Neuronal stem cell (in vitro differentiated cells): Measurements from ENCODE around the gene KRTAP10-1.
A peak's percentile ranks its signal among the peaks of the same experiment; 100 is the strongest.

Experiments used
- DNase-seq: peaks from one replicate; pipeline ENCODE4 v3.0.0-alpha.2; 2013; ENCODE audit warnings: low spot score
- H2AFZ ChIP-seq: one replicate; pipeline ENCODE4 v1.6.1; 2013; ENCODE audit warnings: mild to moderate bottlenecking, low read length, inconsistent platforms
- H2AK5ac ChIP-seq: 2 replicates; pipeline ENCODE4 v1.6.1; 2013; ENCODE audit warnings: low read depth, mild to moderate bottlenecking, inconsistent platforms, low read length, moderate library complexity, mixed read lengths
- H2BK120ac ChIP-seq: 2 replicates; pipeline ENCODE4 v1.6.1; 2013; ENCODE audit warnings: low read depth, mild to moderate bottlenecking, inconsistent platforms, low read length, moderate library complexity, mixed read lengths
- H2BK12ac ChIP-seq: one replicate; pipeline ENCODE4 v1.6.1; 2013; ENCODE audit warnings: low read length, inconsistent platforms
- H2BK15ac ChIP-seq: 2 replicates; pipeline ENCODE4 v1.6.1; 2013; ENCODE audit warnings: mild to moderate bottlenecking, low read length, inconsistent platforms, mixed read lengths
- H2BK5ac ChIP-seq: one replicate; pipeline ENCODE4 v1.6.1; 2013; ENCODE audit warnings: inconsistent platforms, mild to moderate bottlenecking, low read length, moderate library complexity
- H3K14ac ChIP-seq: one replicate; pipeline ENCODE4 v1.6.1; 2013; ENCODE audit warnings: low read length, inconsistent platforms
- H3K18ac ChIP-seq: 2 replicates; pipeline ENCODE4 v1.6.1; 2013; ENCODE audit warnings: low read length, inconsistent platforms
- H3K23ac ChIP-seq: 2 replicates; pipeline ENCODE4 v1.6.1; 2013; ENCODE audit warnings: low read depth, mild to moderate bottlenecking, mixed read lengths, low read length, inconsistent platforms; ENCODE audit not compliant: poor library complexity
- H3K27ac ChIP-seq: replicated peaks from 3 replicates; pipeline ENCODE4 v1.5.1; 2013; ENCODE audit warnings: low read length, inconsistent platforms
- H3K27me3 ChIP-seq, 3 experiments: 2 replicates each; pipeline ENCODE4 v1.6.1; 2013; ENCODE audit warnings: low read length in 3 of 3, mild to moderate bottlenecking in 2 of 3, inconsistent platforms in 1 of 3, low read depth in 1 of 3, mixed read lengths in 1 of 3, moderate library complexity in 1 of 3; ENCODE audit not compliant: control insufficient read depth in 3 of 3, insufficient read depth in 3 of 3
- H3K36me3 ChIP-seq, 2 donors: replicated peaks in 1 of 2; 2 replicates each; pipeline ENCODE4 v1.6.1; 2013; ENCODE audit warnings: low read length in 2 of 2; ENCODE audit not compliant: control insufficient read depth in 2 of 2, insufficient read depth in 2 of 2
- H3K4ac ChIP-seq: 2 replicates; pipeline ENCODE4 v1.6.1; 2013; ENCODE audit warnings: inconsistent platforms, mild to moderate bottlenecking, low read length, moderate library complexity
- H3K4me1 ChIP-seq, 2 donors: 1 replicate in 1 of 2; 2 replicates in 1 of 2; pipeline ENCODE4 v1.6.1; 2013; ENCODE audit warnings: low read length in 2 of 2, low read depth in 1 of 2; ENCODE audit not compliant: control insufficient read depth in 2 of 2, insufficient read depth in 1 of 2
- H3K4me2 ChIP-seq: one replicate; pipeline ENCODE4 v1.6.1; 2013; ENCODE audit warnings: mild to moderate bottlenecking, low read length, inconsistent platforms; ENCODE audit not compliant: insufficient read depth, poor library complexity, severe bottlenecking
- H3K4me3 ChIP-seq, 2 donors: 2 replicates each; pipeline ENCODE4 v1.5.1; 2013; ENCODE audit warnings: low read length in 2 of 2, mild to moderate bottlenecking in 2 of 2, inconsistent platforms in 1 of 2, moderate library complexity in 1 of 2
- H3K79me1 ChIP-seq: one replicate; pipeline ENCODE4 v1.6.1; 2013; ENCODE audit warnings: low read depth, mild to moderate bottlenecking, inconsistent platforms, low read length, moderate library complexity
- H3K9ac ChIP-seq: one replicate; pipeline ENCODE4 v1.6.1; 2013; ENCODE audit warnings: mild to moderate bottlenecking, low read depth, low read length, inconsistent platforms; ENCODE audit not compliant: poor library complexity
- H3K9me3 ChIP-seq, 2 donors: replicated peaks in 1 of 2; 2 replicates each; pipeline versions ENCODE3 to v1.6.1; 2013; ENCODE audit warnings: low read length in 2 of 2, mild to moderate bottlenecking in 2 of 2, inconsistent platforms in 1 of 2, low read depth in 1 of 2, mixed read lengths in 1 of 2, moderate library complexity in 1 of 2; ENCODE audit not compliant: control insufficient read depth in 2 of 2, insufficient read depth in 1 of 2
- H4K8ac ChIP-seq: one replicate; pipeline ENCODE4 v1.6.1; 2013; ENCODE audit warnings: low read depth, mild to moderate bottlenecking, inconsistent platforms, low read length, moderate library complexity
- H4K91ac ChIP-seq: one replicate; pipeline ENCODE4 v1.6.1; 2013; ENCODE audit warnings: low read length, low read depth, mild to moderate bottlenecking, inconsistent platforms; ENCODE audit not compliant: poor library complexity
- WGBS, 2 donors: extraction: QIAGEN DNeasy Blood & Tissue Kit; methylation state at CpG; one replicate each; pipeline ENCODE4 v1.1.7; 2013; ENCODE audit warnings: missing lambda C conversion rate in 2 of 2, mixed read lengths in 1 of 2; ENCODE audit not compliant: insufficient read length in 2 of 2, insufficient replicate concordance in 1 of 2; ENCODE audit errors: extremely low coverage in 2 of 2; 5-methylcytosine and 5-hydroxymethylcytosine counted together

The KRTAP10-1 gene

DNA sequence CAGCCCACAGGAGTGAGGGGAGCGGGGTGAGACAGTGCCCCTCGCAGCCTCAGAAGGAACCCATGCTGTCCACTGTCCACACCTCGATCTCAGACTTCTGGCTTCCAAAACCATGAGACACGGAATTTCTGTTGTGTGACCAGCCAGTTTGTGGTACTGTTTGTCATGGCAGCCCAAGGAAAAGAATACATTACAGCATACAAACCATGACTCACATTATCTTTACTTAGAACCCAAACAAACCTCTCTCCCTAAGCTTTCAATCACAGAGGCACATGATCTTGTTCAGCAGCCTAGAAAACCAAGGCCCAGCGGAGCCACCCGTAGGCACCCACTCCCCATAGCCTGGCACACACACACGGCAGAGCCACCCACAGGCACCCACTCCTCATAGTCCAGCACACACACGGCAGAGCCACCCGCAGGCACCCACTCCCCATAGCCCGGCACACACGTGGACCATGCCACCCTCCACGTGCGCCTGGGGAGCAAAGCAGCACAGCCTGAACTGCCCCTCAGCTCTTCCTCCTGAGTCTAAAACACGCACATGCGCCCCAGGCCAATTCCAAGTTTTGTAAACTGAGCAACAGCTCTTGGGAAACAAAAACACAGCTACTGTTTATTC lies 33.1 kb upstream of the KRTAP10-1 start:
- Histone ChIP-seq H3K4ac (no peak overlapping the region), H3K4me1 (peaks cover 0 to 5% of the 10 kb centered on the region in 2 donors), H2AFZ (no peak overlapping the region), H4K8ac (peak overlapping the region; percentile 32), H3K9me3 (peaks cover 12 to 13% of the 10 kb centered on the region in 2 donors), H3K18ac (peak overlapping the region; percentile 46), H3K14ac (no peak overlapping the region), H2BK5ac (no peak overlapping the region), H3K27me3 (no peaks in the 10 kb centered on the region), H3K23ac (peak overlapping the region; percentile 22), H2AK5ac (peak overlapping the region; percentile 82), H2BK12ac (peak overlapping the region; percentile 82), H2BK15ac (peak overlapping the region; percentile 45), H3K4me3 (no peak overlapping the region), H3K79me1 (no peaks in the 10 kb centered on the region), H3K4me2 (no peak overlapping the region), H2BK120ac (no peak overlapping the region), H3K36me3 (no peaks in the 10 kb centered on the region), H3K27ac (no peak overlapping the region), H3K9ac (no peak overlapping the region), H4K91ac (no peak overlapping the region)
- no CpG with 5 or more reads among the region's 15 CpGs for WGBS, 2 donors
- DNase-seq, result no peak

- no peaks in the 10 kb centered on the region for H3K27me3 ChIP-seq
- peak overlapping the region; percentile 6 for H2AK5ac ChIP-seq
- H4K8ac ChIP-seq, result no peak overlapping the region
- no peaks in the 10 kb centered on the region for H3K36me3 ChIP-seq
- H3K18ac ChIP-seq, result peak overlapping the region; percentile 9
- no peak overlapping the region for H2BK5ac ChIP-seq
- no CpG with 5 or more reads among the region's 40 CpGs for WGBS, 2 donors
- H2AFZ ChIP-seq, result no peak overlapping the region
- no peak overlapping the region for H3K23ac ChIP-seq
- H3K4me2 ChIP-seq, result no peak overlapping the region
- no peak overlapping the region for H2BK120ac ChIP-seq
- no peak overlapping the region for H3K4ac ChIP-seq
- peaks cover 8 to 13% of the 10 kb centered on the region in 2 donors for H3K9me3 ChIP-seq
- H3K79me1 ChIP-seq, result no peaks in the 10 kb centered on the region
- no peak overlapping the region for H3K9ac ChIP-seq
- H4K91ac ChIP-seq, result no peak overlapping the region
- DNase-seq, result no peak
- H3K4me1 ChIP-seq, result peaks cover 0 to 5% of the 10 kb centered on the region in 2 donors
- no peak overlapping the region for H3K27ac ChIP-seq
- H3K14ac ChIP-seq, result no peak overlapping the region
- H3K4me3 ChIP-seq, result no peak overlapping the region
- H2BK15ac ChIP-seq, result peak overlapping the region; percentile 50
- no peak overlapping the region for H2BK12ac ChIP-seq
Measured at GRCh38 chr21:44571844-44572782, 32.1 kb upstream of the KRTAP10-1 start.

DNA sequence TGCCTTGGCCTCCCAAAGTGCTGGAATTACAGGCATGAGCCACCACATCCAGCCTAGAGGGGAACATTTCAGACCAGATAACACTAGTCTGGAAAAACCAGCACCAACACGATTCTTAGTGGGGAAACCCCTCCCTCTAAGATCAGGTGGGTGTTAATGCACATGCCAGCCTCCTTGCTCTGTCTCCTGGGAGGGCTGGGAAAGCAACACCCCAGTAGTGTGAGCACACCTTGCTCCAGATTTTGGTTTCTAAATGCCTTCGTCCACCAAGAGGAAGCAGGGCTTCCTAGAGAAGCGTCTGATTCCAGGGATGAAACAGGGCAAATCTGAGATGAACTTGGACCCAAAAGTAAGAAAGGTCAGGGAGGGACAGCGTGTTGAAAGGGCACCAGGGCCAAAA lies 31.3 kb upstream of the KRTAP10-1 start:
- H2BK15ac ChIP-seq, result no peak overlapping the region
- H2AFZ ChIP-seq, result no peak overlapping the region
- H2AK5ac ChIP-seq, result no peak overlapping the region
- H3K23ac ChIP-seq, result no peak overlapping the region
- no peak overlapping the region for H3K18ac ChIP-seq
- peaks cover 0 to 5% of the 10 kb centered on the region in 2 donors for H3K4me1 ChIP-seq
- no peak for DNase-seq
- H2BK12ac ChIP-seq, result no peak overlapping the region
- H3K4me3 ChIP-seq, result no peak overlapping the region
- no peak overlapping the region for H3K14ac ChIP-seq
- no peak overlapping the region for H4K91ac ChIP-seq
- no peak overlapping the region for H4K8ac ChIP-seq
- no peak overlapping the region for H3K27ac ChIP-seq
- WGBS, 2 donors, result no CpG with 5 or more reads among the region's 4 CpGs
- H3K4ac ChIP-seq, result no peak overlapping the region
- H3K9me3 ChIP-seq, result peaks cover 5 to 10% of the 10 kb centered on the region in 2 donors
- no peaks in the 10 kb centered on the region for H3K36me3 ChIP-seq
- no peak overlapping the region for H3K4me2 ChIP-seq
- no peak overlapping the region for H2BK120ac ChIP-seq
- H2BK5ac ChIP-seq, result no peak overlapping the region
- H3K9ac ChIP-seq, result no peak overlapping the region
- no peaks in the 10 kb centered on the region for H3K79me1 ChIP-seq
- H3K27me3 ChIP-seq, result no peaks in the 10 kb centered on the region

- Histone ChIP-seq H3K4ac (no peak overlapping the region), H3K14ac (no peak overlapping the region), H2BK120ac (no peak overlapping the region), H3K27me3 (no peaks in the 10 kb centered on the region), H2AFZ (no peak overlapping the region), H2BK15ac (no peak overlapping the region), H3K9me3 (peaks cover 4 to 10% of the 10 kb centered on the region in 2 donors), H3K4me3 (peak overlapping the region in 1 of 2 donors; percentile 24), H3K36me3 (no peaks in the 10 kb centered on the region), H3K4me1 (peaks cover 0 to 5% of the 10 kb centered on the region in 2 donors), H3K4me2 (no peak overlapping the region), H3K27ac (no peak overlapping the region), H4K8ac (no peak overlapping the region), H3K18ac (peak overlapping the region; percentile 35), H3K9ac (no peak overlapping the region), H3K23ac (no peak overlapping the region), H2AK5ac (peak overlapping the region; percentile 60), H2BK5ac (no peak overlapping the region), H4K91ac (no peak overlapping the region), H2BK12ac (no peak overlapping the region), H3K79me1 (no peaks in the 10 kb centered on the region)
- DNase-seq, result no peak
- WGBS, 2 donors, result no CpG with 5 or more reads among the region's 12 CpGs
Measured at GRCh38 chr21:44569861-44570517, 30.0 kb upstream of the KRTAP10-1 start.
